ENCODE results near the gene FAAP100. TPM values are rescaled to one million over a fixed set of nuclear protein-coding genes. Genes with fewer than 3 reads are reported as not detected.

Gene FAAP100
- total RNA-seq, 4 donors from 2014 or later = 3.5 to 31.2 (median 17.3) TPM

DNA sequence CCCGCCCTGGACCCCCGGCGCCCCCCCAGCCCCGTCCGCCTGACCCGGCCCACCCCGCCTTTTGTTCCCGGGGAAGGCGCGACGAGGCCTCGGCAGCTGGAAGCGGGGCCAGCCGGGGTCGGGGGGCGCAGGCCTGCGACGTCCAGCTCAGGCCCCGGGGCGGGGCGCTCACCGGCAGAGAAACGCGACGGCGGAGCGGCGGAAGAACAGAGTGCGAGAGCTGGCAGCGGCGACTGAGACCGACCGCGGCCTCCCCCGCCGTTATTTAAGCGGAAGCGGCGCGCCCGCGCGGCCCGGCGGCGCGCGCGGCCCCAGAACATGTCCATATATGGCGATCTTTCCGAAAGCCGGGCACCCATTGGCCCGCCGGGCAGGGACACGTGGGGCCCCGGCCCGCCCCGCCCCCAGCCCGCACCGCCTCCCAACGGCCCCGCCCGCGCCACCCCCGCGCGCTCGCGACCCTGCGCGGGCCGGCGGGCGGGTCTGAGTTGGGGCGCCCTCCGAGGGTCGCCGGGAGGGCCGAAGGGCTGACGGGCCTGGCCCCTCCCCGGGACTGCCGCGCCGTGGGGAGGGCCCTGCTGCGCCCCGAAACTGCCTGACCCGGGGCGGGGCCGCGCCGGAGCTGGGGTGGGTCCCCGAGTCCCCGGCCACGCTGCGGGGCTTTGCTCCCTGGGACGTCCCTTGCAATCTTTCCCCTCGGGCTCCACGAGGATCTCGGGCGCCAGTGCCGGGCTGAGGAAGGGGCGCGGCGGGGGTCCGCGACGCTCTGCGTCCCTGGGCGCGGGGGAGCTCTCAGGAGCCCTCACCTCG, 39.4 kb downstream of the FAAP100 start, which contains the start of gene ACTG1:
Gene ACTG1, minus strand, starts transcription at position 238 of the 810 bp plus-strand sequence. CDS start 445 bp downstream, outside the sequence.
- intact Hi-C loops (cut with DNase I; ENCODE audit: low total_unique reads) = loop anchor here (5.0 kb wide), 1 partner anchor 115 kb away; the partner anchor contains the start of gene BAHCC1
- Histone ChIP-seq H3K4me3 (peak within 1 kb of the TSS; percentile 77 to 98), H3K4me1 (peaks cover 3 to 9% of the 10 kb centered on the region in 2 donors), H3K27me3 (no peaks in the 10 kb centered on the region), H3K27ac (peak within 1 kb of the TSS; percentile 97 to 100), H3K9me3 (no peaks in the 10 kb centered on the region), H3K36me3 (no peaks in the 10 kb centered on the region)
- DNase-seq = peak; percentile 94 to 96
- TF ChIP-seq POLR2A (IDR thresholded peaks at IDR 0.05) = peak; percentile 91 to 98
- no peak for TF ChIP-seq CTCF (IDR thresholded peaks at IDR 0.05)

GRCh38 chr17:81511804-81512561, 40.2 kb downstream of the FAAP100 start:
- peak overlapping the region; percentile 97 for H3K27ac ChIP-seq
- H3K9me3 ChIP-seq = no peaks in the 10 kb centered on the region
- H3K4me1 ChIP-seq = peaks cover 3 to 9% of the 10 kb centered on the region in 2 donors
- H3K36me3 ChIP-seq = no peaks in the 10 kb centered on the region
- no peak for TF ChIP-seq CTCF (IDR thresholded peaks at IDR 0.05)
- TF ChIP-seq POLR2A (IDR thresholded peaks at IDR 0.05) = no peak
- H3K4me3 ChIP-seq = peak overlapping the region; percentile 77 to 98
- intact Hi-C loops (cut with DNase I; ENCODE audit: low total_unique reads) = loop anchor here (5.0 kb wide), 1 partner anchor 115 kb away; the partner anchor contains the start of gene BAHCC1
- peak in 1 of 2 donors; percentile 22 for DNase-seq
- no peaks in the 10 kb centered on the region for H3K27me3 ChIP-seq

GRCh38 chr17:81511554-81511803, 40.7 kb downstream of the FAAP100 start:
- intact Hi-C loops (cut with DNase I; ENCODE audit: low total_unique reads) = loop anchor here (5.0 kb wide), 1 partner anchor 114 kb away; the partner anchor contains the start of gene BAHCC1

GRCh38 chr17:81510785-81511553, 41.2 kb downstream of the FAAP100 start:
- Histone ChIP-seq H3K4me3 (peak overlapping the region; percentile 77 to 98), H3K36me3 (no peaks in the 10 kb centered on the region), H3K27me3 (no peaks in the 10 kb centered on the region), H3K9me3 (no peaks in the 10 kb centered on the region), H3K27ac (peak overlapping the region; percentile 97), H3K4me1 (no peaks in the 10 kb centered on the region)
- TF ChIP-seq CTCF (IDR thresholded peaks at IDR 0.05) = no peak
- TF ChIP-seq POLR2A (IDR thresholded peaks at IDR 0.05) = no peak
- intact Hi-C loops (cut with DNase I; ENCODE audit: low total_unique reads) = loop anchor here (5.0 kb wide), 1 partner anchor 114 kb away; the partner anchor contains the start of gene BAHCC1
- no peak for DNase-seq

More at GRCh38 chr17:81511554-81511803, 40.7 kb downstream of the FAAP100 start:
- TF ChIP-seq CTCF (IDR thresholded peaks at IDR 0.05) (no peak), POLR2A (IDR thresholded peaks at IDR 0.05) (no peak)
- no peaks in the 10 kb centered on the region for H3K36me3 ChIP-seq
- H3K9me3 ChIP-seq = no peaks in the 10 kb centered on the region
- DNase-seq = no peak
- peak overlapping the region; percentile 77 to 98 for H3K4me3 ChIP-seq
- peaks cover 1 to 4% of the 10 kb centered on the region in 2 donors for H3K4me1 ChIP-seq
- no peaks in the 10 kb centered on the region for H3K27me3 ChIP-seq
- peak overlapping the region; percentile 97 for H3K27ac ChIP-seq

All from uterus (tissue), 4 donors.